ENCODE measurements around the gene FBXL19. TPM values are rescaled to one million over a fixed set of nuclear protein-coding genes. Genes with fewer than 3 reads are reported as not detected.

Gene FBXL19
- total and polyA plus RNA-seq, 2 of the 13 experiments (the other 11 are each of a cell fraction or from before 2014, with no cell fraction given) = 6.0 to 13.7 TPM

- TF ChIP-seq FOXM1 (CRISPR knock-in tag; IDR thresholded peaks at IDR 0.05) (peak; percentile 67; the same call in 1 of the 2 replicates), XBP1 (CRISPR knock-in tag; IDR thresholded peaks at IDR 0.05) (no peak), ZNF790 (CRISPR knock-in tag; IDR thresholded peaks at IDR 0.05; ENCODE audit: borderline replicate concordance) (0 out of 2 replicates have a peak, but pooled peaks have one; percentile 14), ARNT2 (CRISPR knock-in tag; IDR thresholded peaks at IDR 0.05; ENCODE audit: low read depth) (peak; percentile 61; the same call in 1 of the 2 replicates), DMTF1 (CRISPR knock-in tag; IDR thresholded peaks at IDR 0.05) (no peak), ZNF75D (CRISPR knock-in tag; IDR thresholded peaks at IDR 0.05; ENCODE audit: borderline replicate concordance) (no peak), JARID2 (CRISPR knock-in tag; IDR thresholded peaks at IDR 0.05; ENCODE audit: insufficient replicate concordance) (no peak), THAP8 (CRISPR knock-in tag; IDR thresholded peaks at IDR 0.05; ENCODE audit: borderline replicate concordance) (no peak), RBAK (CRISPR knock-in tag; IDR thresholded peaks at IDR 0.05) (peak; percentile 34; the same call in 1 of the 2 replicates), ZNF234 (CRISPR knock-in tag; conservative IDR thresholded peaks at IDR 0.05) (no peak), ZNF766 (CRISPR knock-in tag; IDR thresholded peaks at IDR 0.05; ENCODE audit: borderline replicate concordance) (0 out of 2 replicates have a peak, but pooled peaks have one; percentile 43)
- TF ChIP-seq, protein P1, sequence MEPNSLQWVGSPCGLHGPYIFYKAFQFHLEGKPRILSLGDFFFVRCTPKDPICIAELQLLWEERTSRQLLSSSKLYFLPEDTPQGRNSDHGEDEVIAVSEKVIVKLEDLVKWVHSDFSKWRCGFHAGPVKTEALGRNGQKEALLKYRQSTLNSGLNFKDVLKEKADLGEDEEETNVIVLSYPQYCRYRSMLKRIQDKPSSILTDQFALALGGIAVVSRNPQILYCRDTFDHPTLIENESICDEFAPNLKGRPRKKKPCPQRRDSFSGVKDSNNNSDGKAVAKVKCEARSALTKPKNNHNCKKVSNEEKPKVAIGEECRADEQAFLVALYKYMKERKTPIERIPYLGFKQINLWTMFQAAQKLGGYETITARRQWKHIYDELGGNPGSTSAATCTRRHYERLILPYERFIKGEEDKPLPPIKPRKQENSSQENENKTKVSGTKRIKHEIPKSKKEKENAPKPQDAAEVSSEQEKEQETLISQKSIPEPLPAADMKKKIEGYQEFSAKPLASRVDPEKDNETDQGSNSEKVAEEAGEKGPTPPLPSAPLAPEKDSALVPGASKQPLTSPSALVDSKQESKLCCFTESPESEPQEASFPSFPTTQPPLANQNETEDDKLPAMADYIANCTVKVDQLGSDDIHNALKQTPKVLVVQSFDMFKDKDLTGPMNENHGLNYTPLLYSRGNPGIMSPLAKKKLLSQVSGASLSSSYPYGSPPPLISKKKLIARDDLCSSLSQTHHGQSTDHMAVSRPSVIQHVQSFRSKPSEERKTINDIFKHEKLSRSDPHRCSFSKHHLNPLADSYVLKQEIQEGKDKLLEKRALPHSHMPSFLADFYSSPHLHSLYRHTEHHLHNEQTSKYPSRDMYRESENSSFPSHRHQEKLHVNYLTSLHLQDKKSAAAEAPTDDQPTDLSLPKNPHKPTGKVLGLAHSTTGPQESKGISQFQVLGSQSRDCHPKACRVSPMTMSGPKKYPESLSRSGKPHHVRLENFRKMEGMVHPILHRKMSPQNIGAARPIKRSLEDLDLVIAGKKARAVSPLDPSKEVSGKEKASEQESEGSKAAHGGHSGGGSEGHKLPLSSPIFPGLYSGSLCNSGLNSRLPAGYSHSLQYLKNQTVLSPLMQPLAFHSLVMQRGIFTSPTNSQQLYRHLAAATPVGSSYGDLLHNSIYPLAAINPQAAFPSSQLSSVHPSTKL (CRISPR knock-in tag; IDR thresholded peaks at IDR 0.05) = 0 out of 2 replicates have a peak, but pooled peaks have one; percentile 5
- TF ChIP-seq, protein P2, sequence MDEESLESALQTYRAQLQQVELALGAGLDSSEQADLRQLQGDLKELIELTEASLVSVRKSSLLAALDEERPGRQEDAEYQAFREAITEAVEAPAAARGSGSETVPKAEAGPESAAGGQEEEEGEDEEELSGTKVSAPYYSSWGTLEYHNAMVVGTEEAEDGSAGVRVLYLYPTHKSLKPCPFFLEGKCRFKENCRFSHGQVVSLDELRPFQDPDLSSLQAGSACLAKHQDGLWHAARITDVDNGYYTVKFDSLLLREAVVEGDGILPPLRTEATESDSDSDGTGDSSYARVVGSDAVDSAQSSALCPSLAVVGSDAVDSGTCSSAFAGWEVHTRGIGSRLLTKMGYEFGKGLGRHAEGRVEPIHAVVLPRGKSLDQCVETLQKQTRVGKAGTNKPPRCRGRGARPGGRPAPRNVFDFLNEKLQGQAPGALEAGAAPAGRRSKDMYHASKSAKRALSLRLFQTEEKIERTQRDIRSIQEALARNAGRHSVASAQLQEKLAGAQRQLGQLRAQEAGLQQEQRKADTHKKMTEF (CRISPR knock-in tag; IDR thresholded peaks at IDR 0.05) = peak; percentile 83; the same call in 1 of the 2 replicates
- TF ChIP-seq, protein P3, sequence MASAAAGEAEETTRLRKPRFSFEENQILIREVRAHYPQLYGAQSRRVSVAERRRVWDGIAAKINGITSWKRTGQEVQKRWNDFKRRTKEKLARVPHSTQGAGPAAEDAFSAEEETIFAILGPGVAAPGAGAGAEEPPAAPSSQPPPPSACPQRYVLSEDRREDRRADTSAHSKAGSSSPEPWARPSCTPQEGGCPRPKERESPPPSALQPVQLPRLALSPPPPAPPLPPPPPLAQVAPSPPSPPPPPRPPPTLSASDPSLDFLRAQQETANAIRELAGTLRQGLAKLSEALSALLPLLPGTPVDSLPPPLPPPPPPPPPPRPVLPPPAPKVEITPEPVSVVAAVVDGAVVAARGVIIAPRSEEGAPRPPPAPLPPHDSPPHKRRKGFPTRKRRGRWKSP (CRISPR knock-in tag; IDR thresholded peaks at IDR 0.05) = no peak; the same call in 1 of the 2 replicates
- TF ChIP-seq, protein P4, sequence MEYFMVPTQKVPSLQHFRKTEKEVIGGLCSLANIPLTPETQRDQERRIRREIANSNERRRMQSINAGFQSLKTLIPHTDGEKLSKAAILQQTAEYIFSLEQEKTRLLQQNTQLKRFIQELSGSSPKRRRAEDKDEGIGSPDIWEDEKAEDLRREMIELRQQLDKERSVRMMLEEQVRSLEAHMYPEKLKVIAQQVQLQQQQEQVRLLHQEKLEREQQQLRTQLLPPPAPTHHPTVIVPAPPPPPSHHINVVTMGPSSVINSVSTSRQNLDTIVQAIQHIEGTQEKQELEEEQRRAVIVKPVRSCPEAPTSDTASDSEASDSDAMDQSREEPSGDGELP (IDR thresholded peaks at IDR 0.05; ENCODE audit: borderline replicate concordance, low read depth) = no peak; the same call in 1 of the 2 replicates
- TF ChIP-seq, protein P5, sequence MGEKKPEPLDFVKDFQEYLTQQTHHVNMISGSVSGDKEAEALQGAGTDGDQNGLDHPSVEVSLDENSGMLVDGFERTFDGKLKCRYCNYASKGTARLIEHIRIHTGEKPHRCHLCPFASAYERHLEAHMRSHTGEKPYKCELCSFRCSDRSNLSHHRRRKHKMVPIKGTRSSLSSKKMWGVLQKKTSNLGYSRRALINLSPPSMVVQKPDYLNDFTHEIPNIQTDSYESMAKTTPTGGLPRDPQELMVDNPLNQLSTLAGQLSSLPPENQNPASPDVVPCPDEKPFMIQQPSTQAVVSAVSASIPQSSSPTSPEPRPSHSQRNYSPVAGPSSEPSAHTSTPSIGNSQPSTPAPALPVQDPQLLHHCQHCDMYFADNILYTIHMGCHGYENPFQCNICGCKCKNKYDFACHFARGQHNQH (CRISPR knock-in tag; IDR thresholded peaks at IDR 0.05) = peak; percentile 63
Observed at GRCh38 chr16:30985401-30986128, 62.2 kb downstream of the FBXL19 start (continued).

All from HepG2 (cell line).